Measurements from ENCODE around the gene NPRL2. TPM values are rescaled to one million over a fixed set of nuclear protein-coding genes. Genes with fewer than 3 reads are reported as not detected.

NPRL2 gene
- total RNA-seq, 1 donor from 2014 or later: 21.6 TPM

GRCh38 chr3:50340147-50340447, 10.5 kb downstream of the NPRL2 start:
- Histone ChIP-seq H3K27me3 (no peaks in the 10 kb centered on the region), H3K27ac (peak overlapping the region; percentile 96), H3K4me1 (peaks cover 47% of the 10 kb centered on the region), H3K9me3 (no peaks in the 10 kb centered on the region), H3K4me3 (peak overlapping the region; percentile 95), H3K36me3 (no peaks in the 10 kb centered on the region)
- TF ChIP-seq, protein P1, sequence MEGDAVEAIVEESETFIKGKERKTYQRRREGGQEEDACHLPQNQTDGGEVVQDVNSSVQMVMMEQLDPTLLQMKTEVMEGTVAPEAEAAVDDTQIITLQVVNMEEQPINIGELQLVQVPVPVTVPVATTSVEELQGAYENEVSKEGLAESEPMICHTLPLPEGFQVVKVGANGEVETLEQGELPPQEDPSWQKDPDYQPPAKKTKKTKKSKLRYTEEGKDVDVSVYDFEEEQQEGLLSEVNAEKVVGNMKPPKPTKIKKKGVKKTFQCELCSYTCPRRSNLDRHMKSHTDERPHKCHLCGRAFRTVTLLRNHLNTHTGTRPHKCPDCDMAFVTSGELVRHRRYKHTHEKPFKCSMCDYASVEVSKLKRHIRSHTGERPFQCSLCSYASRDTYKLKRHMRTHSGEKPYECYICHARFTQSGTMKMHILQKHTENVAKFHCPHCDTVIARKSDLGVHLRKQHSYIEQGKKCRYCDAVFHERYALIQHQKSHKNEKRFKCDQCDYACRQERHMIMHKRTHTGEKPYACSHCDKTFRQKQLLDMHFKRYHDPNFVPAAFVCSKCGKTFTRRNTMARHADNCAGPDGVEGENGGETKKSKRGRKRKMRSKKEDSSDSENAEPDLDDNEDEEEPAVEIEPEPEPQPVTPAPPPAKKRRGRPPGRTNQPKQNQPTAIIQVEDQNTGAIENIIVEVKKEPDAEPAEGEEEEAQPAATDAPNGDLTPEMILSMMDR (IDR thresholded peaks at IDR 0.05): no peak
- no peak for ATAC-seq
- intact Hi-C loops (cut with DNase I): no loop called here
- DNase-seq: no peak

DNA sequence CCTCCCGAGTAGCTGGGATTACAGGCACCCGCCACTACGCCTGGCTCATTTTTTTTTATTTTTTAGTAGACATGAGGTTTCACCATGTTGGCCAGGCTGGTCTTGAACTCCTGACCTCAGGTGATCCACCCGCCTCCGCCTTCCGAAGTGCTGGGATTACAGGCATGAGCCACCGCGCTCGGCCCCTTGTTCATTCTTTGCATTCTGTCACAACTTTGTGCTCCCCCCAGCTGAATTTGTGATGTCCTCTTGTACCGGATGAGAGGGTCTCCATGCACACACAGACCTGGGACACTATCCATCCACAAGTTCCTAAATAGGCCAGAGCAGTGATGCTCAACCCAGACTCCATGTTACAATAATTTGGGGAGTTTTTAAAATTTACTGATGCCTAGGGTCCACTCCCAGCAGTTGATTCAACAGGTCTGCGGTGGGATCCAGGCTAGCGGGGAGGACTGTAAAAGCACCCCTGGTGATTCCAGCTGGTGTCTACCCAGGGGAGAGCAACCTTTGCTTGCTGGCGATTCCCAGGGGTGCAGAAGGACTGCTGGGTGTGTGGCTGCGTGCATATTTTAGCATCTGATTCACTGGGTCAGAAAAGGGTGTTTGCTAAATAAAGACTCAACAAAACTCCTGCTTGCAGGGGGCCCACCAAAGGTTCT, 11.0 kb downstream of the NPRL2 start:
- Histone ChIP-seq H3K9me3 (no peaks in the 10 kb centered on the region), H3K27ac (peak overlapping the region; percentile 96), H3K36me3 (no peaks in the 10 kb centered on the region), H3K4me3 (peak overlapping the region; percentile 95), H3K4me1 (peaks cover 50% of the 10 kb centered on the region), H3K27me3 (no peaks in the 10 kb centered on the region)
- ATAC-seq: no peak
- DNase-seq: no peak
- intact Hi-C loops (cut with DNase I): no loop called here
- TF ChIP-seq, protein P1 (IDR thresholded peaks at IDR 0.05): no peak

DNA sequence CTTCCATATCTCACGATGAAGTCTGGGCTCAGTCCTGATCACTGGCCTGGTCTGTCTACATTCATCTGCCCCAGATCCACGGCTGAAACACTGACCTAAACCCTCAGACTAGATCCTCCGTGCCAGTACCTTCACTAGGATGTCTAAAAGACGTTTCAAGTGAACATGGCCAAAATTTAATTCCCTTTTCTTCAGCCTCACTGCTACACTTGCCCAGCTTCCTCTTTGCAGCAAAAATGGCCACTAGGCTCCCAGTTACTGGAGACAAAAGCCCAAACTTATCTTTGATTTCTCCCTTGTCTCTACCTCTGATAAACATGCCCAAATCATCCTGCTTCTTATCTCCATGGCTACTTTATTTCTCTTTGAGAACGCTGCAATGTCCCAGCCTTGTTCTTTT, 11.6 kb downstream of the NPRL2 start:
- Histone ChIP-seq H3K4me1 (peaks cover 56% of the 10 kb centered on the region), H3K36me3 (no peaks in the 10 kb centered on the region), H3K27ac (peak overlapping the region; percentile 96), H3K27me3 (no peaks in the 10 kb centered on the region), H3K9me3 (no peaks in the 10 kb centered on the region), H3K4me3 (peak overlapping the region; percentile 95)
- intact Hi-C loops (cut with DNase I): no loop called here
- no peak for DNase-seq
- TF ChIP-seq, protein P1 (IDR thresholded peaks at IDR 0.05): no peak
- ATAC-seq: no peak

DNA sequence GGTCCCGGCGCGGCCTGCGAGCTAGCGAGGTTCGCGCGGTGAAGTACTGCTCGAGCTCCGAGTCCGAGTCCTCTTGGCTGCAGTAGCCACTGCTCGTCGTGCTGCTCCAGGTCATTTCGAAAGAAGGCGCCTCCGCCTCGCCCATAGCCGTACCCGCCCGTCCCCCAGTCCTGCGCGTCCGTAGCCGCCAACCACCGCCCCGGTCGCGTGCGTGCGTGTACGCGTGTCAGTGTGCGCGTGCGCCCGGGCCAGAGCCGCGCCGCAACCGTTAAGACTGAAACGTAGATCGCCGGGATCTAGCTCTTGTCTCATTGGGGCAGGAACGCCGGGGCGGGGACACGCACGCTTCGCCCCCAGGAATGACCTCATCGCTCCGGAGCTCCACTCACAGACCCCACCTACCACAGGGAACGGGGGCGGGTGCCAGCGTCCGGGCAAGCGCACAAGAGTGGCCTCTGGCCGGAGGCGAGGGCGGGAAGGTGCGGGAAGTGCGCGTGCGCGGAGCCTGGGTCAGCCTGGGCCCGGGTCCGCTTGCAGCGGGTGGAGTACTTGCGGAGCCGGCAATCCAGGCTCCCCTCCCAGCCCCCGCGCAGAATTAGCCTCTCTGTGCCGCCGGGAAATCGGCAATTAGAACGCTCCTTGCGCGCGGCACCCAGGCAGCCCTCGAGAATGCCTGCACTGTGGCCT, 13.3 kb downstream of the NPRL2 start:
- peak; percentile 100 for DNase-seq
- H3K9me3 ChIP-seq: no peaks in the 10 kb centered on the region
- H3K36me3 ChIP-seq: no peaks in the 10 kb centered on the region
- H3K4me1 ChIP-seq: peaks cover 60% of the 10 kb centered on the region
- ATAC-seq: peak; percentile 90
- H3K4me3 ChIP-seq: peak overlapping the region; percentile 95
- H3K27me3 ChIP-seq: no peaks in the 10 kb centered on the region
- TF ChIP-seq, protein P1 (IDR thresholded peaks at IDR 0.05): no peak
- intact Hi-C loops (cut with DNase I): no loop called here
- H3K27ac ChIP-seq: peak overlapping the region; percentile 96

GRCh38 chr3:50336452-50337174, 14.0 kb downstream of the NPRL2 start:
- Histone ChIP-seq H3K4me1 (peaks cover 56% of the 10 kb centered on the region), H3K9me3 (no peaks in the 10 kb centered on the region), H3K27me3 (no peaks in the 10 kb centered on the region), H3K4me3 (peak overlapping the region; percentile 95), H3K36me3 (peaks cover 3% of the 10 kb centered on the region), H3K27ac (peak overlapping the region; percentile 96)
- TF ChIP-seq, protein P1 (IDR thresholded peaks at IDR 0.05): no peak
- intact Hi-C loops (cut with DNase I): no loop called here
- ATAC-seq: no peak
- DNase-seq: no peak
